ENCODE measurements around the gene GLS2.
"Not testable (repeated sequence)": the region's sequence is repeated elsewhere in the genome, so short reads cannot be mapped to it uniquely, and the experiment has no call there.

The GLS2 gene

DNA sequence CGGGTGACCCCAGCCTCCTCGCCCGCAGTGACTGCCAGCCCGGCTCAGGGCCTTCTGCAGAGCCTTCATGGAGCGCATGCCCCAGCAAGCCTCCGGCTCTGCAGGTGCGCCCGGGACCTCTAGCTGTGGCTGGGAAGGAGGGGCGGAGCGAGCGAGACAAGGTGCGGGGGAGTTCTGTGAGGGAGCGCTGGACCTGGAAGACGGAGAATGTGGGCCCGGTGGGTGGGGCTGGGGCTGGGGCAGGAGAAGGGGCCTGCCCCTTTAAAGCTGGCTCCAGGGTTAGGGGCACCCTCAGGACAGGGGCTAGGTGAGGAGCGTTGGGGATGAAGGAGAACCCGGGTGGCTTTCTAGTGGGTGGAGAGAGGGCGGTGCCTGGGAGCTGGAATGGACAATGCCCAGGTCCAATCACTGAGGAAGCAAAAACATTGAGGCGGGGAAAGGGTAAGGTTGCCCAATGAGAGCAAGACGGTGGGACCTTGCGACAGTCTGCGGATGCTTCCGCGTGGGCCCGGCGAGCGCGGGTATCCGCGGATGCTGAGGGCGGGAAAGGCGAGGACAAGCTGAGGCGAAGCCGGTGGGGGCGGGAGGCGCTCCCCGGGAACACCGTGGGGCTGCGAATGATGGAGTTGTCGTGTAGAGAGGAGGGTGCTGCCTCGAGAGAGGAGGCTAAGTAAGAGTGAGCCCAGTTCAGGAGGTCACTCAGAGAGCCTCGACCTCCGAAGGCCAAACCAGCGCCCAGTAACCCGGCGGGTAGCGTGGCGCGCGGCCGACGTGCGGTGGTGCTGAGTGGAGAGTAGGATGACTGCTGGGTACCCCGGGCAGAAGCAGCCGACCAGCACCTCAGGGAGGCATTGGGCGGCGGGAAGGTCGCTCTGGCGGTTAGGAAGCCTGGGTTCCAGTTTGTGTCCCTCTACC lies at the start of gene GLS2:
GLS2 (minus strand) TSS at position 121 of the 915 bp plus-strand sequence; CDS start at position 78, 43 bp downstream.
- peak; percentile 55 for DNase-seq (ENCODE audit: low read depth)

GRCh38 chr12:56537546-56537945 lies 49.6 kb upstream of the GLS2 start:
- DNase-seq (ENCODE audit: low read depth) = no peak

GRCh38 chr12:56530390-56531055 lies 42.6 kb upstream of the GLS2 start:
- DNase-seq (ENCODE audit: low read depth) = no peak

DNA sequence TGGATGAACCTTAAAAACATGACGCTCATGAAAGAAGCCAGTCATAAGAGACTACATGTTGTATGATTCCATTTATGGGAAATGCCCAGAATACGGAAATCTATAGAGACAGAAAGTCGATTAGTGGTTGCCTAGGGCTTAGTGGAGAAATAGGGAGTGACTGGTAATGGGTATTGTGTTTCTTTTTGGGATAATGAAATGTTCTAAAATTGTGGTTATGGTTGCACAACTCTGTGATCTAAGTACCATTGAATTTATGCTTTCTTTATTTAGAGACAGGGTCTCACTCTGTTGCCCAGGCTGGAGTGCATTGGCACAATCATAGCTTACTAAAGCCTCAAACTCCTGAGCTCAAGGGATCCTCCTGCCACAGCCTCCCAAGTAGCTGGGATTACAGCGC lies 41.7 kb upstream of the GLS2 start:
- DNase-seq (ENCODE audit: low read depth) = no peak

DNA sequence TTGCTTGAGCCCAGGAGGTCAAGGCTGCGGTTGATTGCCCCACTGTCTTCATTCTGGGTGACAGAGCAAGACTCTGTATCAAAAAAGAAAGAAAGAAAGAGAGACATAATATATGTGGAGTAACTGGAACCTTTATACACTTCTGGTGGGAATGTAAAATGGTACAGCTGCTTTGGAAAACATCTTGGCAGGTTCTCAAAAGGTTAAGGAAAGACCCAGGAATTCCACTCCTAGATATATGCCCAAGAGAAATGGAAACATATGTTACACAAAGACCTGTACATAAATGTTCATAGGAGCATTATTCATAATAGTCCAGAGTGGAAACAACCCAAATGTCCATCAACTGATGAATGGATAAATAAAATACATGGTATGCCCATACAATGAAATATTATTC lies 40.9 kb upstream of the GLS2 start:
- DNase-seq (ENCODE audit: low read depth) = no peak

GRCh38 chr12:56522411-56523193 lies 34.6 kb upstream of the GLS2 start:
- DNase-seq (ENCODE audit: low read depth) = no peak

- DNase-seq (ENCODE audit: low read depth) = peak; percentile 7
Measured at GRCh38 chr12:56521590-56522371, 33.8 kb upstream of the GLS2 start, which contains the start of gene RBMS2. Gene RBMS2 (plus strand): TSS chr12:56521820. CDS start chr12:56522024, 204 bp downstream.

GRCh38 chr12:56521209-56521589 lies 33.2 kb upstream of the GLS2 start:
- DNase-seq (ENCODE audit: low read depth) = no peak

- DNase-seq (ENCODE audit: low read depth) = no peak
Measured at GRCh38 chr12:56520506-56520905, 32.5 kb upstream of the GLS2 start.

DNA sequence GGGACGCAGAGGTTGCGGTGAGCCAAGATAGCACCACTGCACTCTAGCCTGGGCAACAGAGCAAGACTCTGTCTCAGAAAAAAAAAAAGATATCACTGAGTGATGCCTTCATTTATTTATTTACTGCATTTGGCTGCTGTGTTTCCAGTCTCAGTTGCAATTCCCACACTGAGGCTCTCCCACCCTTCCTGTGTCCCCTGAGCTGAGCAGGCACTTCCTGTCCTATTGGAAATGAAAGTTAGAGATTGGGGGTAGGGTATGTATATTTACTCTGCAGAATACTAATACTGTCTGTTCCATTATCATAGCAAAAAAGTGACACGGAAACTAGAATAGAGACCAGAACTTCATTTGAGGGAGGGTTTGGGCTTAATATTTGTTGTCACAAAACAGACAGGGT lies 32.1 kb upstream of the GLS2 start:
- DNase-seq (ENCODE audit: low read depth) = no peak

- DNase-seq (ENCODE audit: low read depth) = no peak
Measured at GRCh38 chr12:56518570-56518969, 30.6 kb upstream of the GLS2 start.

- DNase-seq (ENCODE audit: low read depth) = no peak
Measured at GRCh38 chr12:56517854-56518253, 29.9 kb upstream of the GLS2 start.

DNA sequence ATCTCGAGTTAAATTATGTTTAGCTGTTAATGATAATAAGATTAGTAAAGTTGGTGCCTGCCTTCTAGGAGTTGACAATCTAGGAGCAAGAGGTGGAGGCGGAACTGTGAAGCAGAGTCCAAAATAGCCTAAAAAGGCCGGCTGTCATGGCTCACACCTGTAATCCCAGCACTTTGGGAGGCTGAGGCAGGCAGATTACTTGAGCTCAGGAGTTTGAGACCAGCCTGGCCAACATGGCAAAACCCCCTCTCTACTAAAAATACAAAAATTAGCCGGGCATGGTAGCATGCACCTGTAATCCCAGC lies 26.0 kb upstream of the GLS2 start:
- DNase-seq (ENCODE audit: low read depth) = not testable (repeated sequence)

DNA sequence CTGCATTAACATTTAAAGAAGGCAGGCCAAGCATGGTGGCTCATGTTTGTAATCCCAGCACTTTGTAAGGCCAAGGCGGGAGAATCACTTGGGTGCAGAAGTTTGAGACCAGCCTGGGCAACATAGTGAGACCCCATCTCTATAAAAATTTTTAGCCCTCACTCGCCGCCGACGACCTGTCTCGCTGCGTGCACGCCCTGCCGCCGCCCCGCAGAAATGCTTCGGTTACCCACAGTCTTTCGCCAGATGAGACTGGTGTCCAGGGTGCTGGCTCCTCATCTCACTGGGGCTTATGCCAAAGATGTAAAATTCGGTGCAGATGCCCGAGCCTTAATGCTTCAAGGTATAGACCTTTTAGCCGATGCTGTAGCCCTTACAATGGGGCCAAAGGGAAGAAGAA lies 22.8 kb upstream of the GLS2 start:
- DNase-seq (ENCODE audit: low read depth) = no peak

DNA sequence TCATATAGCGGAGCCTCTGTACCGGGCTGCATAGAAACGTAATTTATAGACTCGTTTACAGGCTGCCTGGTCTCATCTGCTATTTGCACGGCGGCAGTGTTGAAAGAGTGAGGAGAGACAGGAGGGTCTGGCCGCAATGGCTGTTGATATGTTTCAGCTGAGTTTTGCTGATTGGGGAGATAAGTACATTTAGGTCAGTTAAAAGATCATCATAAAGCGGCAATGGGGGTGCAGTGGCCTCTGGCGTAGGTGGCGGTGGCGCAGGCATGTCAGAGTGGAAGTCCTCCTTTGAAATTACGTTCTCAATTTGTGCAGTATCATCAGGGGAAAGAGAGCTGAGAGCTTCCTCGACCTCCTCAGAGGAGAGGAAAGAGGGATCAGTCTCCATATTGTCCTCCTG lies 11.9 kb upstream of the GLS2 start:
- not testable (repeated sequence) for DNase-seq (ENCODE audit: low read depth)

DNA sequence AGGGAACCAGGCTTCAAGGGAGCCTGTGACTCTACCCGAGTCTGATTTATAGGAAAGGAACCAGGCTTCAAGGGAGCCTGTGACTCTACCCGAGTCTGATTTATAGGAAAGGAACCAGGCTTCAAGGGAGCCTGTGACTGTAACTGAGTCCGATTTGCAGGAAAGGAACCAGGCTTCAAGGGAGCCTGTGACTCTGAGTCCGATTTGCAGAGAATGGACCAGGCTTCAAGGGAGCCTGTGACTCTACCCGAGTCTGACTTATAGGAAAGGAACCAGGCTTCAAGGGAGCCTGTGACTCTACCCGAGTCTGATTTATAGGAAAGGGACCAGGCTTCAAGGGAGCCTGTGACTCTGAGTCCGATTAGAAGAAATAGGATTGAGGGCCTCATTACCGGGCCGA lies 11.5 kb upstream of the GLS2 start:
- not testable (repeated sequence) for DNase-seq (ENCODE audit: low read depth)

- DNase-seq (ENCODE audit: low read depth) = not testable (repeated sequence)
Measured at GRCh38 chr12:56498126-56498902, 10.4 kb upstream of the GLS2 start.

DNA sequence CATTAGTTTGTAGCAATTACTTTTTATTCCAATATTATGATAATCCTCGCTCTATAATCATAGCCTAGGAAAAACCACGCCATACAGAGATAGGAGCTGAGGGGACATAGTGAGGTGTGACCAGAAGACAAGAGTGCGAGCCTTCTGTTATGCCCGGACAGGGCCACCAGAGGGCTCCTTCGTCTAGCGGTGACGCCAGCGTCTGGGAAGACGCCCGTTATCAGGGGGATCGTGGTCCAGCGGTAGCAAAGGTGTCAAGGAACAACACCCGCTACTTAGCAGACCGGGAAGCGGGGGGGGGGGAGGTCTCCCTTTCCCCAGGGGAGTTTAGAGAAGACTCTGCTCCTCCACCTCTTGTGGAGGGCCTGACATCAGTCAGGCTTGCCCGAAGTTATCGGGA lies 8.7 kb upstream of the GLS2 start:
- DNase-seq (ENCODE audit: low read depth) = peak; percentile 55

DNA sequence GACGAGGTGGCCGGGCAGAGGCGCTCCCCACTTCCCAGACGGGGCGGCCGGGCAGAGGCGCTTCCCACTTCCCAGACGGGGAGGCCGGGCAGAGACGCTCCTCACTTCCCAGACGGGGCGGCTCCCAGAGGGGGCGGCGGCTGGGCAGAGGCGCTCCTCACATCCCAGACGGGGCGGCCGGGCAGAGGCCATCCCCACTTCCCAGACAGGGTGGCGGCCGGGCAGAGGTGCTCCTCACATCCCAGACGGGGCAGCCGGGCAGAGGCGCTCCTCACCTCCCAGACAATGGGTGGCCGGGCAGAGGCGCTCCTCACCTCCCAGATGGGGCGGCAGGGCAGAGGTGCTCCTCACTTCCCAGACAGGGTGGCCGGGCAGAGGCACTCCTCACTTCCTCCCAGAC lies 6.5 kb upstream of the GLS2 start:
- not testable (repeated sequence) for DNase-seq (ENCODE audit: low read depth)

GRCh38 chr12:56494106-56494415 lies 6.1 kb upstream of the GLS2 start:
- not testable (repeated sequence) for DNase-seq (ENCODE audit: low read depth)

GRCh38 chr12:56493409-56494105 lies 5.6 kb upstream of the GLS2 start:
- not testable (repeated sequence) for DNase-seq (ENCODE audit: low read depth)
